ENCODE results near the gene BSN.

BSN gene

GRCh38 chr3:49609815-49610214 is 55.5 kb downstream of the BSN start:
- no peak overlapping the region for H3K27ac ChIP-seq (ENCODE audit: low read length)
- H3K4me1 ChIP-seq (ENCODE audit: insufficient read depth, low read length) = no peaks in the 10 kb centered on the region
- no peaks in the 10 kb centered on the region for H3K27me3 ChIP-seq (ENCODE audit: insufficient read depth, low read length, poor library complexity)
- H3K36me3 ChIP-seq (ENCODE audit: insufficient read depth, low read length) = no peaks in the 10 kb centered on the region
- ATAC-seq (ENCODE audit: insufficient read depth, low read depth) = no peak
- H4K20me1 ChIP-seq (ENCODE audit: insufficient read depth, low read length) = no peaks in the 10 kb centered on the region
- no peak for DNase-seq
- H3K9ac ChIP-seq (ENCODE audit: low read depth, low read length) = no peak overlapping the region
- no peak overlapping the region for H3K4me3 ChIP-seq (ENCODE audit: low read depth in 1 of 2, low read length in 2 of 2)
- no peak for TF ChIP-seq CTCF (IDR thresholded peaks at IDR 0.05; ENCODE audit: borderline replicate concordance, extremely low read depth, low read length, poor library complexity, severe bottlenecking)
- TF ChIP-seq EZH2 (IDR thresholded peaks at IDR 0.05; ENCODE audit: borderline replicate concordance, low read depth, low read length, severe bottlenecking) = no peak
- H3K4me2 ChIP-seq (ENCODE audit: insufficient read depth, low read length) = no peak overlapping the region
- no peak overlapping the region for H2AFZ ChIP-seq (ENCODE audit: low read depth, low read length)
- H3K79me2 ChIP-seq (ENCODE audit: insufficient read depth, low read length) = no peaks in the 10 kb centered on the region
- H3K9me3 ChIP-seq (ENCODE audit: insufficient read depth, low read length, severe bottlenecking) = no peaks in the 10 kb centered on the region

- no peaks in the 10 kb centered on the region for H3K9me3 ChIP-seq (ENCODE audit: insufficient read depth, low read length, severe bottlenecking)
- no peak overlapping the region for H3K27ac ChIP-seq (ENCODE audit: low read length)
- DNase-seq (no peak), ATAC-seq (ENCODE audit: insufficient read depth, low read depth) (no peak)
- no peaks in the 10 kb centered on the region for H3K4me1 ChIP-seq (ENCODE audit: insufficient read depth, low read length)
- no peaks in the 10 kb centered on the region for H3K27me3 ChIP-seq (ENCODE audit: insufficient read depth, low read length, poor library complexity)
- H3K4me2 ChIP-seq (ENCODE audit: insufficient read depth, low read length) = no peak overlapping the region
- H3K9ac ChIP-seq (ENCODE audit: low read depth, low read length) = no peak overlapping the region
- H4K20me1 ChIP-seq (ENCODE audit: insufficient read depth, low read length) = no peaks in the 10 kb centered on the region
- TF ChIP-seq CTCF (IDR thresholded peaks at IDR 0.05; ENCODE audit: borderline replicate concordance, extremely low read depth, low read length, poor library complexity, severe bottlenecking) (no peak), EZH2 (IDR thresholded peaks at IDR 0.05; ENCODE audit: borderline replicate concordance, low read depth, low read length, severe bottlenecking) (no peak)
- H3K36me3 ChIP-seq (ENCODE audit: insufficient read depth, low read length) = no peaks in the 10 kb centered on the region
- H3K4me3 ChIP-seq (ENCODE audit: low read depth in 1 of 2, low read length in 2 of 2) = no peak overlapping the region
- H2AFZ ChIP-seq (ENCODE audit: low read depth, low read length) = no peak overlapping the region
- no peaks in the 10 kb centered on the region for H3K79me2 ChIP-seq (ENCODE audit: insufficient read depth, low read length)
These were observed 56.5 kb downstream of the BSN start for GRCh38 chr3:49610666-49611280.

- TF ChIP-seq CTCF (IDR thresholded peaks at IDR 0.05; ENCODE audit: borderline replicate concordance, extremely low read depth, low read length, poor library complexity, severe bottlenecking) (no peak), EZH2 (IDR thresholded peaks at IDR 0.05; ENCODE audit: borderline replicate concordance, low read depth, low read length, severe bottlenecking) (no peak)
- Histone ChIP-seq H2AFZ (ENCODE audit: low read depth, low read length) (no peak overlapping the region), H3K4me3 (ENCODE audit: low read depth in 1 of 2, low read length in 2 of 2) (no peak overlapping the region), H3K4me2 (ENCODE audit: insufficient read depth, low read length) (no peak overlapping the region), H3K9ac (ENCODE audit: low read depth, low read length) (no peak overlapping the region), H3K9me3 (ENCODE audit: insufficient read depth, low read length, severe bottlenecking) (no peaks in the 10 kb centered on the region), H4K20me1 (ENCODE audit: insufficient read depth, low read length) (no peaks in the 10 kb centered on the region), H3K79me2 (ENCODE audit: insufficient read depth, low read length) (no peaks in the 10 kb centered on the region), H3K4me1 (ENCODE audit: insufficient read depth, low read length) (no peaks in the 10 kb centered on the region), H3K27ac (ENCODE audit: low read length) (no peak overlapping the region), H3K36me3 (ENCODE audit: insufficient read depth, low read length) (no peaks in the 10 kb centered on the region), H3K27me3 (ENCODE audit: insufficient read depth, low read length, poor library complexity) (no peaks in the 10 kb centered on the region)
- no peak for DNase-seq
- no peak for ATAC-seq (ENCODE audit: insufficient read depth, low read depth)
These were observed 57.0 kb downstream of the BSN start for GRCh38 chr3:49611291-49611690.

All from DND-41 (cell line).